Breast epithelium (tissue), 3 donors: Measurements from ENCODE around the gene CLIP1.
"Not testable (repeated sequence)": the region's sequence is repeated elsewhere in the genome, so short reads cannot be mapped to it uniquely, and the experiment has no call there.

Experiments used
- POLR2A ChIP-seq: fragments of 450-650 bp; IDR thresholded peaks from one replicate; pipeline ENCODE4 v1.6.1; 2016; ENCODE audit warnings: antibody characterized with exemption, mild to moderate bottlenecking, moderate library complexity
- TF ChIP-seq, protein P1 (sequence below), 3 donors: fragments of 450-650 bp; IDR thresholded peaks; one replicate each; pipeline ENCODE4 v1.5.1; 2016 to 2017; ENCODE audit warnings: antibody characterized with exemption in 3 of 3, mild to moderate bottlenecking in 3 of 3, moderate library complexity in 3 of 3

DNA sequence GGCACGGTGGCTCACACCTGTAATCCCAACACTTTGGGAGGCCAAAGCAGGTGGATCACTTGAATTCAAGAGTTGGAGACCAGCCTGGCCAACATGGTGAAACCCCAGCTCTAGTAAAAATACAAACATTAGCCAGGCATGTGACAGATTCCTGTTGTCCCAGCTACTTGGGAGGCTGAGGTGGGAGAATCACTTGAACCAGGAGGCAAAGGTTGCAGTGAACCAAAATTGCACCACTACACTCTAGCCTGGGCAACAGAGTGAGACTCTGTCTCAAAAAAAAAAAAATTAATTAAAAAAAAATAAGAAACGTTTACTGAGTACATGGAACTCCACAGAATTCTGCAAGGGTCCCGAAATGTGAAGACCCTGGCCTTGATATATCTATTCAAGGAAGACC lies 3.4 kb downstream of the CLIP1 start:
- TF ChIP-seq, protein P1, sequence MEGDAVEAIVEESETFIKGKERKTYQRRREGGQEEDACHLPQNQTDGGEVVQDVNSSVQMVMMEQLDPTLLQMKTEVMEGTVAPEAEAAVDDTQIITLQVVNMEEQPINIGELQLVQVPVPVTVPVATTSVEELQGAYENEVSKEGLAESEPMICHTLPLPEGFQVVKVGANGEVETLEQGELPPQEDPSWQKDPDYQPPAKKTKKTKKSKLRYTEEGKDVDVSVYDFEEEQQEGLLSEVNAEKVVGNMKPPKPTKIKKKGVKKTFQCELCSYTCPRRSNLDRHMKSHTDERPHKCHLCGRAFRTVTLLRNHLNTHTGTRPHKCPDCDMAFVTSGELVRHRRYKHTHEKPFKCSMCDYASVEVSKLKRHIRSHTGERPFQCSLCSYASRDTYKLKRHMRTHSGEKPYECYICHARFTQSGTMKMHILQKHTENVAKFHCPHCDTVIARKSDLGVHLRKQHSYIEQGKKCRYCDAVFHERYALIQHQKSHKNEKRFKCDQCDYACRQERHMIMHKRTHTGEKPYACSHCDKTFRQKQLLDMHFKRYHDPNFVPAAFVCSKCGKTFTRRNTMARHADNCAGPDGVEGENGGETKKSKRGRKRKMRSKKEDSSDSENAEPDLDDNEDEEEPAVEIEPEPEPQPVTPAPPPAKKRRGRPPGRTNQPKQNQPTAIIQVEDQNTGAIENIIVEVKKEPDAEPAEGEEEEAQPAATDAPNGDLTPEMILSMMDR (IDR thresholded peaks at IDR 0.05) = not testable (repeated sequence)
- TF ChIP-seq POLR2A = not testable (repeated sequence)
